ENCODE data around the gene RPRML. TPM values are rescaled to one million over a fixed set of nuclear protein-coding genes. Genes with fewer than 3 reads are reported as not detected.

RPRML gene
- total RNA-seq, 4 donors from 2014 or later: 0.59 TPM; not detected in 3

GRCh38 chr17:46968896-46969295, 10.2 kb downstream of the RPRML start:
- no peaks in the 10 kb centered on the region for H3K4me1 ChIP-seq
- H3K9me3 ChIP-seq: no peaks in the 10 kb centered on the region
- WGBS, 2 donors: 90 to 95% methylated on average over 8 of the region's 8 CpGs
- peaks cover 0 to 50% (median 0%) of the 10 kb centered on the region in 3 donors for H3K36me3 ChIP-seq
- H3K27me3 ChIP-seq: no peaks in the 10 kb centered on the region
- no peak for DNase-seq (ENCODE audit: low spot score in 2 of 2)
- TF ChIP-seq CTCF (IDR thresholded peaks at IDR 0.05) (no peak), POLR2A (IDR thresholded peaks at IDR 0.05) (no peak), EP300 (IDR thresholded peaks at IDR 0.05) (no peak)
- H3K27ac ChIP-seq: no peak overlapping the region
- no peak overlapping the region for H3K4me3 ChIP-seq

- no peaks in the 10 kb centered on the region for H3K9me3 ChIP-seq
- H3K4me1 ChIP-seq: no peaks in the 10 kb centered on the region
- no peak for TF ChIP-seq CTCF (IDR thresholded peaks at IDR 0.05)
- no peak for TF ChIP-seq EP300 (IDR thresholded peaks at IDR 0.05)
- no peak for TF ChIP-seq POLR2A (IDR thresholded peaks at IDR 0.05)
- H3K36me3 ChIP-seq: peaks cover 0 to 50% (median 0%) of the 10 kb centered on the region in 3 donors
- no peak overlapping the region for H3K4me3 ChIP-seq
- no peak overlapping the region for H3K27ac ChIP-seq
- H3K27me3 ChIP-seq: no peaks in the 10 kb centered on the region
- DNase-seq (ENCODE audit: low spot score in 2 of 2): no peak
- WGBS, 2 donors: 87 to 88% methylated on average over 6 of the region's 6 CpGs
Measured at GRCh38 chr17:46968224-46968834, 10.7 kb downstream of the RPRML start.

GRCh38 chr17:46964315-46965265, 14.5 kb downstream of the RPRML start:
- Histone ChIP-seq H3K4me1 (no peaks in the 10 kb centered on the region), H3K36me3 (peaks cover 0 to 42% (median 0%) of the 10 kb centered on the region in 3 donors), H3K27me3 (no peaks in the 10 kb centered on the region), H3K4me3 (no peak overlapping the region), H3K27ac (no peak overlapping the region), H3K9me3 (peaks cover 0 to 2% (median 0%) of the 10 kb centered on the region in 4 donors)
- no peak for DNase-seq (ENCODE audit: low spot score in 2 of 2)
- TF ChIP-seq POLR2A (IDR thresholded peaks at IDR 0.05): no peak
- no peak for TF ChIP-seq EP300 (IDR thresholded peaks at IDR 0.05)
- no peak for TF ChIP-seq CTCF (IDR thresholded peaks at IDR 0.05)
- WGBS, 2 donors: 76 to 83% methylated on average over 9 of the region's 9 CpGs

- Histone ChIP-seq H3K36me3 (peaks cover 0 to 37% (median 0%) of the 10 kb centered on the region in 3 donors), H3K27me3 (no peaks in the 10 kb centered on the region), H3K27ac (no peak overlapping the region), H3K9me3 (peaks cover 0 to 2% (median 0%) of the 10 kb centered on the region in 4 donors), H3K4me1 (no peaks in the 10 kb centered on the region), H3K4me3 (no peak overlapping the region)
- WGBS, 2 donors: 77 to 84% methylated on average over 2 of the region's 2 CpGs
- no peak for DNase-seq (ENCODE audit: low spot score in 2 of 2)
- no peak for TF ChIP-seq CTCF (IDR thresholded peaks at IDR 0.05)
- no peak for TF ChIP-seq POLR2A (IDR thresholded peaks at IDR 0.05)
- no peak for TF ChIP-seq EP300 (IDR thresholded peaks at IDR 0.05)
Measured at GRCh38 chr17:46963571-46963970, 15.5 kb downstream of the RPRML start.

- DNase-seq (ENCODE audit: low spot score in 2 of 2): no peak
Measured at GRCh38 chr17:46962374-46962790, 16.7 kb downstream of the RPRML start.

More at GRCh38 chr17:46962374-46962790, 16.7 kb downstream of the RPRML start:
- Histone ChIP-seq H3K27ac (no peak overlapping the region), H3K9me3 (peaks cover 0 to 2% (median 0%) of the 10 kb centered on the region in 4 donors), H3K27me3 (no peaks in the 10 kb centered on the region), H3K36me3 (peaks cover 0 to 25% (median 0%) of the 10 kb centered on the region in 3 donors), H3K4me3 (no peak overlapping the region), H3K4me1 (no peaks in the 10 kb centered on the region)
- TF ChIP-seq POLR2A (IDR thresholded peaks at IDR 0.05) (no peak), CTCF (IDR thresholded peaks at IDR 0.05) (no peak), EP300 (IDR thresholded peaks at IDR 0.05) (no peak)
- WGBS, 2 donors: 0 to 6% methylated on average over 1 of the region's 1 CpG

Data from tibial nerve (tissue), 4 donors.